ENCODE measurements around the gene FAM72A. TPM values are rescaled to one million over a fixed set of nuclear protein-coding genes. Genes with fewer than 3 reads are reported as not detected.

FAM72A gene
- polyA plus RNA-seq, 1 donor (not counting 4 experiments of a cell fraction or from before 2014, with no cell fraction given), result 6.5 TPM

DNA sequence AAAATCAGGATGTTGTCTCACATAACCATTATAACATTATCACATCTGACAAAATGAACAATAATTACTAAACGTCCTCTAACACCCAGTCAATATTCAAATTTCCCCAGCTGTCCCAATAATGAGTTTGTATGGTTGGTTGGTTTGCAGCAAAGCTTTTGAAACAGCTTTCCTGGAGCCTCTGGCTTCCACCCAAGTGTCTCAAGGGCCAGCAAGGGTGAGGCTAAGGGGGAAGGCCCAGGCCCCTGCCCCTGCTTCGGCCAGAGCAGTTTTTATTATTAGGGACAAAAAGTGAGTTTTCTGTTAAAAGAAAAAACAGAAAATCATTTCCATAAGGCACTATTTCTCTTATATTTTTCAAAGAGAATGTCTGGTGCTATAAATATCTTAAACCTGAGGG, 66.4 kb downstream of the FAM72A start:
- Histone ChIP-seq H2AFZ (ENCODE audit: control insufficient read depth, low read length) (no peak overlapping the region), H3K4me1 (ENCODE audit: control insufficient read depth, extremely low read depth, insufficient read depth, low read length) (no peaks in the 10 kb centered on the region), H3K9ac (ENCODE audit: control insufficient read depth, extremely low read depth, insufficient read depth, low read length) (no peak overlapping the region), H4K20me1 (ENCODE audit: control insufficient read depth, extremely low read depth, insufficient read depth, low read length) (no peaks in the 10 kb centered on the region), H3K9me1 (ENCODE audit: control insufficient read depth, extremely low read depth, insufficient read depth, low read length) (no peaks in the 10 kb centered on the region), H3K27ac (ENCODE audit: control insufficient read depth, insufficient read depth, low read length) (no peak overlapping the region), H3K27me3 (ENCODE audit: control insufficient read depth, extremely low read depth, insufficient read depth, low read length) (peaks cover 13% of the 10 kb centered on the region), H3K36me3 (ENCODE audit: control insufficient read depth in 2 of 2, extremely low read depth in 1 of 2, insufficient read depth in 2 of 2, low read length in 2 of 2) (no peaks in the 10 kb centered on the region), H3K9me3 (ENCODE audit: control insufficient read depth, low read depth, low read length) (no peaks in the 10 kb centered on the region), H3K4me2 (ENCODE audit: control insufficient read depth, extremely low read depth, insufficient read depth, low read depth, low read length) (no peak overlapping the region), H3K4me3 (ENCODE audit: control insufficient read depth in 2 of 3, extremely low read depth in 1 of 3, insufficient read depth in 2 of 3, low read depth in 1 of 3, low read length in 3 of 3) (no peak overlapping the region), H3K79me2 (ENCODE audit: control insufficient read depth, insufficient read depth, low read length) (no peaks in the 10 kb centered on the region)
- dilution Hi-C loops (cut with MboI; ENCODE audit: extremely low pct_ligation_motif_present, low sequenced_read_pairs), result no loop called here
- FAIRE-seq (no peak), DNase-seq (ENCODE audit: low read depth, low spot score) (no peak)
- no peak for TF ChIP-seq EZH2 (IDR thresholded peaks at IDR 0.05; ENCODE audit: low read length)
- TF ChIP-seq, protein P1, sequence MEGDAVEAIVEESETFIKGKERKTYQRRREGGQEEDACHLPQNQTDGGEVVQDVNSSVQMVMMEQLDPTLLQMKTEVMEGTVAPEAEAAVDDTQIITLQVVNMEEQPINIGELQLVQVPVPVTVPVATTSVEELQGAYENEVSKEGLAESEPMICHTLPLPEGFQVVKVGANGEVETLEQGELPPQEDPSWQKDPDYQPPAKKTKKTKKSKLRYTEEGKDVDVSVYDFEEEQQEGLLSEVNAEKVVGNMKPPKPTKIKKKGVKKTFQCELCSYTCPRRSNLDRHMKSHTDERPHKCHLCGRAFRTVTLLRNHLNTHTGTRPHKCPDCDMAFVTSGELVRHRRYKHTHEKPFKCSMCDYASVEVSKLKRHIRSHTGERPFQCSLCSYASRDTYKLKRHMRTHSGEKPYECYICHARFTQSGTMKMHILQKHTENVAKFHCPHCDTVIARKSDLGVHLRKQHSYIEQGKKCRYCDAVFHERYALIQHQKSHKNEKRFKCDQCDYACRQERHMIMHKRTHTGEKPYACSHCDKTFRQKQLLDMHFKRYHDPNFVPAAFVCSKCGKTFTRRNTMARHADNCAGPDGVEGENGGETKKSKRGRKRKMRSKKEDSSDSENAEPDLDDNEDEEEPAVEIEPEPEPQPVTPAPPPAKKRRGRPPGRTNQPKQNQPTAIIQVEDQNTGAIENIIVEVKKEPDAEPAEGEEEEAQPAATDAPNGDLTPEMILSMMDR (optimal IDR thresholded peaks at IDR 0.05 in 1 of 3, IDR thresholded peaks at IDR 0.05 in 1 of 3, conservative IDR thresholded peaks at IDR 0.05 in 1 of 3; ENCODE audit: extremely low read depth in 1 of 3, insufficient read depth in 2 of 3, low read length in 3 of 3), result no peak

Other genes starting within 250 kb of the FAM72A start
- 39.2 to 88.7 TPM (median 47.8 TPM) in 3 replicates for gene RAB7B, start 199.4 kb downstream of the FAM72A start, polyA plus RNA-seq
- gene CTSE, start 178.9 kb downstream of the FAM72A start, polyA plus RNA-seq, result 0.26 to 0.68 TPM (median 0.33 TPM) in 3 replicates
- gene RHEX, start 149.7 kb downstream of the FAM72A start, polyA plus RNA-seq, result not detected in 3 replicates
- not detected in 3 replicates for gene AVPR1B, start 85.5 kb downstream of the FAM72A start, polyA plus RNA-seq
- gene SRGAP2, start 702 bp upstream of the FAM72A start, polyA plus RNA-seq, result 11.2 to 12.7 TPM (median 12.5 TPM) in 3 replicates